OCI-LY1 (cell line): Measurements from ENCODE around the gene AVPR1B.

ENCODE experiments used
- H2AFZ ChIP-seq: fragments of 200-600 bp; sonication (generic), shearing (Covaris generic); 2 replicates; pipeline ENCODE4 v1.6.0; 2014; ENCODE audit warnings: antibody characterized with exemption, mild to moderate bottlenecking, low read length
- H3F3A ChIP-seq: fragments of 200-600 bp; sonication (generic), shearing (Covaris generic); 2 replicates; pipeline ENCODE4 v1.6.0; 2014; ENCODE audit warnings: mild to moderate bottlenecking, antibody characterized with exemption, low read length, moderate library complexity; ENCODE audit not compliant: insufficient read depth
- H3K27ac ChIP-seq: fragments of 200-600 bp; sonication (generic); 2 replicates; pipeline ENCODE4 v1.5.1; 2014; ENCODE audit warnings: low read length, mixed run types, mild to moderate bottlenecking, low read depth; ENCODE audit not compliant: poor library complexity, severe bottlenecking
- H3K27me3 ChIP-seq: fragments of 200-600 bp; sonication (generic); 2 replicates; pipeline ENCODE4 v1.6.0; 2014; ENCODE audit warnings: antibody characterized with exemption, mild to moderate bottlenecking, low read length, moderate library complexity; ENCODE audit not compliant: insufficient read depth
- H3K36me3 ChIP-seq: fragments of 200-600 bp; sonication (generic); 2 replicates; pipeline ENCODE4 v1.6.1; 2014; ENCODE audit warnings: mild to moderate bottlenecking, antibody characterized with exemption, low read length, moderate library complexity, mixed read lengths; ENCODE audit not compliant: insufficient read depth
- H3K4me1 ChIP-seq: fragments of 200-600 bp; sonication (generic); 2 replicates; pipeline ENCODE4 v1.5.1; 2014; ENCODE audit warnings: mild to moderate bottlenecking, low read length, moderate library complexity; ENCODE audit not compliant: insufficient read depth, severe bottlenecking
- H3K4me2 ChIP-seq: fragments of 200-600 bp; sonication (generic), shearing (Covaris generic); 2 replicates; pipeline ENCODE4 v1.6.1; 2014; ENCODE audit warnings: low read length
- H3K4me3 ChIP-seq: fragments of 200-600 bp; sonication (generic); 2 replicates; pipeline ENCODE4 v1.5.1; 2014; ENCODE audit warnings: low read length, low read depth, mild to moderate bottlenecking, mixed read lengths; ENCODE audit not compliant: poor library complexity, severe bottlenecking
- H3K79me2 ChIP-seq: fragments of 200-600 bp; shearing (Covaris generic); 2 replicates; pipeline ENCODE4 v1.6.1; 2016; ENCODE audit warnings: mixed run types, low read length, mixed read lengths; ENCODE audit not compliant: insufficient read depth
- H3K9ac ChIP-seq: fragments of 200-600 bp; sonication (generic), shearing (Covaris generic); 2 replicates; pipeline ENCODE4 v1.6.1; 2014; ENCODE audit warnings: mild to moderate bottlenecking, low read length, mixed read lengths
- H3K9me2 ChIP-seq: fragments of 200-600 bp; sonication (generic), shearing (Covaris generic); 2 replicates; pipeline ENCODE4 v1.6.1; 2014; ENCODE audit warnings: low read depth, mild to moderate bottlenecking, low read length, mixed read lengths
- H3K9me3 ChIP-seq: fragments of 200-600 bp; shearing (Covaris generic); 2 replicates; pipeline ENCODE4 v1.6.1; 2014; ENCODE audit warnings: low read length, mixed read lengths
- H4K20me1 ChIP-seq: fragments of 200-600 bp; sonication (generic), shearing (Covaris generic); 2 replicates; pipeline ENCODE4 v1.6.0; 2016; ENCODE audit warnings: mild to moderate bottlenecking, low read length; ENCODE audit not compliant: insufficient read depth
- CTCF ChIP-seq: fragments of 200-600 bp; sonication (generic), shearing (Covaris generic); IDR thresholded peaks from 2 replicates; pipeline ENCODE4 v1.5.1; 2017; ENCODE audit warnings: mild to moderate bottlenecking, antibody characterized with exemption, low read length, moderate library complexity, mixed read lengths
- EZH2 ChIP-seq: fragments of 200-600 bp; sonication (generic), shearing (Covaris generic); IDR thresholded peaks from 2 replicates; pipeline ENCODE4 v1.8.0; 2017; ENCODE audit warnings: borderline replicate concordance, mixed run types, mild to moderate bottlenecking, antibody characterized with exemption, low read length, moderate library complexity, mixed read lengths

AVPR1B gene

GRCh38 chr1:206143537-206144172 lies 26.5 kb upstream of the AVPR1B start:
- TF ChIP-seq CTCF, result no peak
- no peak for TF ChIP-seq EZH2
- no peak overlapping the region for H2AFZ ChIP-seq
- H3K4me1 ChIP-seq, result no peaks in the 10 kb centered on the region
- H3F3A ChIP-seq, result no peaks in the 10 kb centered on the region
- H3K4me2 ChIP-seq, result no peak overlapping the region
- peaks cover 3% of the 10 kb centered on the region; the same call in 1 of the 2 replicates for H3K27me3 ChIP-seq
- H3K9me2 ChIP-seq, result no peaks in the 10 kb centered on the region
- no peaks in the 10 kb centered on the region for H3K36me3 ChIP-seq
- no peak overlapping the region for H3K9ac ChIP-seq
- no peaks in the 10 kb centered on the region for H3K79me2 ChIP-seq
- H3K9me3 ChIP-seq, result no peaks in the 10 kb centered on the region
- no peak overlapping the region for H3K27ac ChIP-seq
- H3K4me3 ChIP-seq, result no peak overlapping the region
- H4K20me1 ChIP-seq, result no peaks in the 10 kb centered on the region

DNA sequence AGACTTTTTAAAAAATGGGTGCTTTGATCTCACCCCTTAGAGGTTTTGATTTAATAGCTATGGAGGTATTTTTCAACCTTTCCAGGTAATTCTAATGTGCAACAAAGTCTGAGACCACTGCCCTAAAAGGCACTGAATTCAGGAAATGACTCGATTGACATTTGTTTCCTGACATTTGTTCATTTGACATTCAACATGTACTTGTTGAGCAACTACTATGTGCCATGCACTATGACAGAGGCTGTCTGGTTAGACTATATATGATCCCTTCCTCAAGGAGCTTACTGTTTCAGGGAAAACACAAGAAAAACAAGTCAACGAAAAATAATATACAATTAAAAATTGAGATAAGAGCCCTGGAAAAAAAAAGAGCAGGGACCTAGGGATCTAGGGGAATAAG lies 25.6 kb upstream of the AVPR1B start:
- no peaks in the 10 kb centered on the region for H3F3A ChIP-seq
- H3K9me3 ChIP-seq, result no peaks in the 10 kb centered on the region
- no peak overlapping the region for H3K4me3 ChIP-seq
- no peaks in the 10 kb centered on the region for H4K20me1 ChIP-seq
- no peak overlapping the region for H3K27ac ChIP-seq
- H3K79me2 ChIP-seq, result no peaks in the 10 kb centered on the region
- peaks cover 3% of the 10 kb centered on the region; the same call in 1 of the 2 replicates for H3K27me3 ChIP-seq
- no peak overlapping the region for H3K9ac ChIP-seq
- no peak overlapping the region for H3K4me2 ChIP-seq
- H2AFZ ChIP-seq, result no peak overlapping the region
- no peaks in the 10 kb centered on the region for H3K36me3 ChIP-seq
- no peaks in the 10 kb centered on the region for H3K9me2 ChIP-seq
- H3K4me1 ChIP-seq, result no peaks in the 10 kb centered on the region
- TF ChIP-seq CTCF (no peak), EZH2 (no peak)

- no peaks in the 10 kb centered on the region for H3K79me2 ChIP-seq
- no peak overlapping the region for H3K9ac ChIP-seq
- H3F3A ChIP-seq, result no peaks in the 10 kb centered on the region
- H3K4me1 ChIP-seq, result no peaks in the 10 kb centered on the region
- H2AFZ ChIP-seq, result no peak overlapping the region
- no peak overlapping the region for H3K4me2 ChIP-seq
- 0 out of 2 replicates have a peak, but pooled peaks cover 3% of the 10 kb centered on the region for H3K27me3 ChIP-seq
- no peaks in the 10 kb centered on the region for H3K9me3 ChIP-seq
- no peak overlapping the region for H3K27ac ChIP-seq
- H3K36me3 ChIP-seq, result no peaks in the 10 kb centered on the region
- H3K9me2 ChIP-seq, result no peaks in the 10 kb centered on the region
- TF ChIP-seq CTCF, result no peak
- no peak for TF ChIP-seq EZH2
- no peak overlapping the region for H3K4me3 ChIP-seq
- H4K20me1 ChIP-seq, result no peaks in the 10 kb centered on the region
These were observed 24.8 kb upstream of the AVPR1B start for GRCh38 chr1:206142011-206142410.
